Esophagus squamous epithelium (tissue), 5 donors: ENCODE measurements around the gene BACH1. TPM values are rescaled to one million over a fixed set of nuclear protein-coding genes. Genes with fewer than 3 reads are reported as not detected.
A peak's percentile ranks its signal among the peaks of the same experiment; 100 is the strongest.

Experiments
- DNase-seq: peaks from one replicate; lab custom pipeline; 2025; lab: John Stamatoyannopoulos, UW
- H3K27ac ChIP-seq, 4 donors: fragments of 200-600 bp; sonication (generic); one replicate each; pipeline ENCODE4 v1.5.1; 2016 to 2019; ENCODE audit warnings: mild to moderate bottlenecking in 1 of 4
- H3K27me3 ChIP-seq, 4 donors: fragments of 200-600 bp; sonication (generic); 1 replicate in 3 of 4; 2 replicates in 1 of 4; pipeline versions ENCODE4 v1.5.1 to v1.6.0; 2017 to 2021; ENCODE audit warnings: antibody characterized with exemption in 1 of 4
- H3K36me3 ChIP-seq, 3 donors: fragments of 200-600 bp; sonication (generic); one replicate each; pipeline ENCODE4 v1.5.1; 2016 to 2019
- H3K4me1 ChIP-seq, 3 donors: fragments of 200-600 bp; sonication (generic); one replicate each; pipeline ENCODE4 v1.5.1; 2017 to 2019
- H3K4me3 ChIP-seq, 4 donors: fragments of 200-600 bp; sonication (generic); 1 replicate in 3 of 4; 2 replicates in 1 of 4; pipeline ENCODE4 v1.5.1; 2016 to 2019; ENCODE audit warnings: mild to moderate bottlenecking in 2 of 4, moderate library complexity in 1 of 4
- H3K9me3 ChIP-seq, 3 donors: fragments of 200-600 bp; sonication (generic); one replicate each; pipeline ENCODE4 v1.5.1; 2016 to 2019
- CTCF ChIP-seq, 6 experiments: fragments of 450-650 bp in 4 of 6; fragments of 200-600 bp in 2 of 6; sonication (generic) in 2 of 6; IDR thresholded peaks; one replicate each; pipeline ENCODE4 v1.5.1; 2016 to 2019; ENCODE audit warnings: antibody characterized with exemption in 6 of 6, mild to moderate bottlenecking in 4 of 6, moderate library complexity in 4 of 6
- POLR2A ChIP-seq, 4 donors: fragments of 450-650 bp; IDR thresholded peaks; one replicate each; pipeline ENCODE4 v1.6.1; 2017; ENCODE audit warnings: antibody characterized with exemption in 4 of 4, mild to moderate bottlenecking in 4 of 4, moderate library complexity in 3 of 4
- WGBS, 2 donors: methylation state at CpG; one replicate each; pipeline ENCODE4 v1.1.5; 2018; 5-methylcytosine and 5-hydroxymethylcytosine counted together
- intact Hi-C: fragments of 100-400 bp; cut with DNase I; formaldehyde crosslinking; loops from one replicate; pipeline ENCODE4 v1.15.0; 2022
- total RNA-seq, 4 donors: library from RNA; depleted of rRNA; stranded (reverse); fragments of >200 nt; gene quantifications; one replicate each; pipeline ENCODE4 v1.1.0, GENCODE V29; 2016
- donor health status: DM: yes; HTN: yes; CAD: no.

The BACH1 gene
- total RNA-seq, 4 donors from 2014 or later: 39.6 to 54.6 (median 44.8) TPM

DNA sequence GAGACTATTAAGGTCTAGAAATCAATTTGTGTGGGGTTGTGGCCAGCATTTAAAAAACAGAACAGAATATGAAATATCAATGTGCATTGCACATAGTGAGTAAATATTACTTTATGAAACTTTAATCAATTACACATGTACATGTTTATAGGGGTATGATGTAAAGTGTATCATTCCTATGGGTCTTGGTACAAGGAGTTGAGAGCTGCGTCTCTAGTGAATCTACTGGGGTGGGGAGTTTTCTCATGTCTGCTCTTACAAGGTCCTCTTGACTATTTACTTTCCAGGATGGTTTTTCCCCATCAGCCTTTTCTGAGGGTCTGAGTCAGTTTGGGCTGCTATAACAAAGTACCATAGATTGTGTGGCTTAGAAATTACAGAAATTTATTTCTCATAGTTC, 75.8 kb downstream of the BACH1 start:
- WGBS, 2 donors: 87 to 100% methylated on average over 1 of the region's 1 CpG
- intact Hi-C loops: loop anchor here (5.0 kb wide), 2 partner anchors 212 to 282 kb away; no protein-coding TSS in a partner anchor
- DNase-seq: no peak

DNA sequence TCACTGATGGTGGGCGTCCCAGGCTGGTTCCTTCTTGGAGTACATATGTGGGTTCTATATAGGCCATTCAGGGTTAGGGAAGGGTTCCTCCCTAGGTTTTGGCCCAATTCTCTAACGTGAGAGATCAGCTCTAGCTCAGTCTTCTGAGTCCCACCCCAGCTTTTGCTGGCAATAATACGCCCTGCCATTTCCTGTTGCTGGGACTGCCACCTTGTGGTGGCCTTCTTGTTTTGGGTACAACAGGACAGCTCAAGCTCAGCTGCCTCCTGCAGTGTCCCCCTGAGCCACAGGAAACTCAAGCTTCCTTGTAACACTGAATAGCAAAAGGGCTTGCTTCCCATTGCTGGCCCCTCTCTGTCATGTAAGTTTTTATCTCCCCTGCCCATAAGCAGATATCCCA, 77.8 kb downstream of the BACH1 start:
- H3K36me3 ChIP-seq: peaks cover 0 to 8% (median 0%) of the 10 kb centered on the region in 3 donors
- TF ChIP-seq POLR2A (IDR thresholded peaks at IDR 0.05): no peak
- peak in 4 of 6 experiments; percentile 12 to 51 (median 24) for TF ChIP-seq CTCF (IDR thresholded peaks at IDR 0.05)
- H3K4me1 ChIP-seq: no peaks in the 10 kb centered on the region
- no peaks in the 10 kb centered on the region for H3K27me3 ChIP-seq
- no peak for DNase-seq
- intact Hi-C loops: no loop called here
- WGBS, 2 donors: 51 to 73% methylated on average over 3 of the region's 3 CpGs
- H3K27ac ChIP-seq: no peak overlapping the region
- H3K9me3 ChIP-seq: no peaks in the 10 kb centered on the region
- no peak overlapping the region for H3K4me3 ChIP-seq

More for the DNA sequence above, 75.8 kb downstream of the BACH1 start:
- H3K4me1 ChIP-seq: no peaks in the 10 kb centered on the region
- no peak overlapping the region for H3K4me3 ChIP-seq
- peaks cover 0 to 17% (median 0%) of the 10 kb centered on the region in 3 donors for H3K36me3 ChIP-seq
- H3K27me3 ChIP-seq: no peaks in the 10 kb centered on the region
- H3K27ac ChIP-seq: no peak overlapping the region
- H3K9me3 ChIP-seq: no peaks in the 10 kb centered on the region
- TF ChIP-seq POLR2A (IDR thresholded peaks at IDR 0.05) (no peak), CTCF (IDR thresholded peaks at IDR 0.05) (no peak)

DNA sequence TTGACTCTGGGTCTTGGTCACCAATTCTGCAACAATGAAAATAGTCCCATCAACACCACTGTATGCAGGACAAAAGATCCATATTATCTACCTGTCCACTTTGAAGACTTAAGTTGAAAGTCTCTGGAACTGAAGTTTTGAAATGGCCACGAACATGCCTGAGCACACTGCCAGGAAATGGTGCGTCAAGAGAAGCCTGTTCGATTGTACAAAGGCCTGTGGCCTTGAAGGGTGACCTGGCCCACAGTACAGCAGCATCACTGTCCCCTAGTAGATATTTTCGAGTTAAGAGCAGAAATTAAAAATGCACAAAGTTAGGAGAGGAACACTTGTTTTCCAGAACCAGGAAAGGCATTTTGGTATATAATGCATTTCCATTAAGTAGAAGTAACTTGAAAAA, 78.5 kb downstream of the BACH1 start:
- WGBS, 2 donors: 74 to 94% methylated on average over 4 of the region's 4 CpGs
- H3K4me3 ChIP-seq: no peak overlapping the region
- peaks cover 0 to 8% (median 0%) of the 10 kb centered on the region in 3 donors for H3K36me3 ChIP-seq
- H3K4me1 ChIP-seq: no peaks in the 10 kb centered on the region
- TF ChIP-seq CTCF (IDR thresholded peaks at IDR 0.05): no peak
- TF ChIP-seq POLR2A (IDR thresholded peaks at IDR 0.05): no peak
- no peaks in the 10 kb centered on the region for H3K9me3 ChIP-seq
- no peak for DNase-seq
- H3K27me3 ChIP-seq: no peaks in the 10 kb centered on the region
- no peak overlapping the region for H3K27ac ChIP-seq
- intact Hi-C loops: no loop called here

DNA sequence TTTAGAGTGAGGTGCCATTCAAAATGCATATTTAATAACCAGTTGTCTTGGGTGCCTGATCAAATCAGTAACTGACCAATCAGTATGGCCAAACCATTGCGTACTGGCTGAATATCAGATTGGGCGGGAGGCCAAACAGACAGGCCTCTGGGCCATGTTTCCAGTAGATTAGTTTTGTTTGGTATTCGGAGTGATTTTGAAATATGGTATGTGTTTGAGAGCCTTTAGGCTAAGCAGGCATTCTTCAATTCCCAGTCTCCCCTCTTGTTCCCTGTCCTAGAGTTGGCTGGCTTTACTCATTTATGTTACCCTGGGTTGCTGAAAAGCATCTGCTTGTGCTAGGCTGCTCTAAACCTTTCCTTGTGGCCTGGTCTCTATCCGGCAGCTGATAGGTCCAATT, 80.1 kb downstream of the BACH1 start:
- no peak overlapping the region for H3K4me3 ChIP-seq
- no peaks in the 10 kb centered on the region for H3K9me3 ChIP-seq
- DNase-seq: no peak
- 65 to 67% methylated on average over 3 to 4 of the region's 4 CpGs for WGBS, 2 donors
- no peak overlapping the region for H3K27ac ChIP-seq
- TF ChIP-seq CTCF (IDR thresholded peaks at IDR 0.05): no peak
- no peak for TF ChIP-seq POLR2A (IDR thresholded peaks at IDR 0.05)
- H3K27me3 ChIP-seq: no peaks in the 10 kb centered on the region
- intact Hi-C loops: no loop called here
- no peaks in the 10 kb centered on the region for H3K36me3 ChIP-seq
- no peaks in the 10 kb centered on the region for H3K4me1 ChIP-seq

GRCh38 chr21:29379517-29380054, 80.9 kb downstream of the BACH1 start:
- WGBS, 2 donors: 86% methylated on average over 5 to 6 of the region's 6 CpGs
- TF ChIP-seq POLR2A (IDR thresholded peaks at IDR 0.05) (no peak), CTCF (IDR thresholded peaks at IDR 0.05) (no peak)

More at GRCh38 chr21:29379517-29380054, 80.9 kb downstream of the BACH1 start:
- DNase-seq: no peak
- no peak overlapping the region for H3K4me3 ChIP-seq
- H3K4me1 ChIP-seq: no peaks in the 10 kb centered on the region
- H3K9me3 ChIP-seq: no peaks in the 10 kb centered on the region
- no peak overlapping the region for H3K27ac ChIP-seq
- H3K36me3 ChIP-seq: no peaks in the 10 kb centered on the region
- intact Hi-C loops: no loop called here
- no peaks in the 10 kb centered on the region for H3K27me3 ChIP-seq
